HepG2 (cell line): ENCODE data around the gene LMTK2. TPM values are rescaled to one million over a fixed set of nuclear protein-coding genes. Genes with fewer than 3 reads are reported as not detected.
A peak's percentile ranks its signal among the peaks of the same experiment; 100 is the strongest.

Source experiments
- AHDC1 ChIP-seq: sonication (generic); formaldehyde crosslinking; IDR thresholded peaks from 2 replicates; pipeline ENCODE4 v1.5.1; 2020; ENCODE audit warnings: mild to moderate bottlenecking, missing genetic modification reagents, borderline replicate concordance
- DRAP1 ChIP-seq: IDR thresholded peaks from 2 replicates; pipeline ENCODE4 v1.6.1; 2016; ENCODE audit warnings: missing genetic modification reagents, missing compliant biosample characterization
- DZIP1 ChIP-seq: sonication (generic); formaldehyde crosslinking; IDR thresholded peaks from 2 replicates; pipeline ENCODE4 v1.5.0; 2020; ENCODE audit warnings: mild to moderate bottlenecking, missing genetic modification reagents
- E2F5 ChIP-seq: sonication (generic); formaldehyde crosslinking; conservative IDR thresholded peaks from 2 replicates; pipeline ENCODE4 v1.4.0; 2020; ENCODE audit warnings: missing genetic modification reagents
- NFIC ChIP-seq: IDR thresholded peaks from 2 replicates; pipeline ENCODE4 v1.6.1; 2012; ENCODE audit warnings: mild to moderate bottlenecking, low read length, inconsistent platforms
- NFKBIZ ChIP-seq: IDR thresholded peaks from 2 replicates; pipeline ENCODE4 v1.6.1; 2018; ENCODE audit warnings: missing genetic modification reagents, missing compliant biosample characterization
- PAF1 ChIP-seq: IDR thresholded peaks from 2 replicates; pipeline ENCODE4 v1.6.1; 2016; ENCODE audit warnings: missing genetic modification reagents, missing compliant biosample characterization
- SP1 ChIP-seq, 2 experiments: fragments of 450-650 bp in 1 of 2; sonication (generic) in 1 of 2; formaldehyde crosslinking in 1 of 2; IDR thresholded peaks; 2 replicates each; pipeline versions ENCODE4 v1.4.0 to v1.6.1; 2016 to 2020; ENCODE audit warnings: missing genetic modification reagents in 1 of 2
- STAG1 ChIP-seq: sonication (generic); formaldehyde crosslinking; IDR thresholded peaks from 2 replicates; pipeline ENCODE4 v1.4.0; 2020; ENCODE audit warnings: missing genetic modification reagents
- XRCC5 ChIP-seq: fragments of 200-400 bp; formaldehyde crosslinking; optimal IDR thresholded peaks from 2 replicates; pipeline ENCODE3; 2017; ENCODE audit warnings: mild to moderate bottlenecking, low read length
- ZNF556 ChIP-seq: sonication (generic); formaldehyde crosslinking; IDR thresholded peaks from 2 replicates; pipeline ENCODE4 v1.4.0; 2020; ENCODE audit warnings: mild to moderate bottlenecking, missing genetic modification reagents, borderline replicate concordance
- ZNF616 ChIP-seq: sonication (generic); formaldehyde crosslinking; IDR thresholded peaks from 2 replicates; pipeline ENCODE4 v1.5.0; 2020; ENCODE audit warnings: low read depth, mild to moderate bottlenecking, missing genetic modification reagents
- ZNF687 ChIP-seq: sonication (generic); formaldehyde crosslinking; IDR thresholded peaks from 2 replicates; pipeline ENCODE4 v1.5.1; 2020; ENCODE audit warnings: mild to moderate bottlenecking, missing genetic modification reagents, moderate library complexity
- ZSCAN29 ChIP-seq: sonication (generic); formaldehyde crosslinking; conservative IDR thresholded peaks from 2 replicates; pipeline ENCODE4 v1.4.0; 2020; ENCODE audit warnings: mild to moderate bottlenecking, missing genetic modification reagents
- polyA plus RNA-seq, 8 experiments: library from polyadenylated mRNA; depleted of rRNA in 3 of 8; stranded (reverse) in 7 of 8; unstranded in 1 of 8; fragments of >200 nt; fragmentation: Illumina TruSeq in 4 of 8; extraction: Trizol in 4 of 8; gene quantifications; 2 replicates each; pipeline versions ENCODE4 v1.2.1 to v1.2.3, GENCODE V29; 2011 to 2016; ENCODE audit warnings: low read depth in 4 of 8, missing spikeins in 1 of 8, mixed read lengths in 1 of 8; ENCODE audit not compliant: insufficient read depth in 1 of 8
- total RNA-seq, 5 experiments: library from RNA; depleted of rRNA; stranded (reverse); fragments of >200 nt; fragmentation: Illumina TruSeq; extraction: Trizol; gene quantifications; 2 replicates each; pipeline ENCODE4 v1.2.3, GENCODE V29; 2016; ENCODE audit warnings: low read depth in 1 of 5

Gene LMTK2
- total and polyA plus RNA-seq, 2 of the 13 experiments (the other 11 are each of a cell fraction or from before 2014, with no cell fraction given): 9.5 to 11.7 TPM

GRCh38 chr7:98165827-98166667 is 59.4 kb downstream of the LMTK2 start (continued):
- TF ChIP-seq SP1 (IDR thresholded peaks at IDR 0.05) (no peak), SP1 (CRISPR knock-in tag; IDR thresholded peaks at IDR 0.05) (no peak), NFKBIZ (CRISPR knock-in tag) (no peak), ZNF556 (CRISPR knock-in tag) (no peak), PAF1 (no peak), ZNF616 (CRISPR knock-in tag) (no peak), ZSCAN29 (CRISPR knock-in tag) (no peak), ZNF687 (peak; percentile 24; the same call in 1 of the 2 replicates), DRAP1 (CRISPR knock-in tag) (no peak), STAG1 (peak; percentile 90), E2F5 (no peak), XRCC5 (no peak), NFIC (no peak), DZIP1 (CRISPR knock-in tag) (no peak), AHDC1 (CRISPR knock-in tag) (no peak)
